Measurements from ENCODE around the gene UGT8. TPM values are rescaled to one million over a fixed set of nuclear protein-coding genes. Genes with fewer than 3 reads are reported as not detected.
"Not testable (repeated sequence)": the region's sequence is repeated elsewhere in the genome, so short reads cannot be mapped to it uniquely, and the experiment has no call there.

Gene UGT8
- total and polyA plus RNA-seq, 9 donors, result 0.04 to 4.5 (median 0.60) TPM; not detected in 2

GRCh38 chr4:114613560-114613959 is 15.0 kb downstream of the UGT8 start:
- TF ChIP-seq EP300 (IDR thresholded peaks at IDR 0.05) (no peak), POLR2A (IDR thresholded peaks at IDR 0.05) (no peak)
- TF ChIP-seq, protein P1, sequence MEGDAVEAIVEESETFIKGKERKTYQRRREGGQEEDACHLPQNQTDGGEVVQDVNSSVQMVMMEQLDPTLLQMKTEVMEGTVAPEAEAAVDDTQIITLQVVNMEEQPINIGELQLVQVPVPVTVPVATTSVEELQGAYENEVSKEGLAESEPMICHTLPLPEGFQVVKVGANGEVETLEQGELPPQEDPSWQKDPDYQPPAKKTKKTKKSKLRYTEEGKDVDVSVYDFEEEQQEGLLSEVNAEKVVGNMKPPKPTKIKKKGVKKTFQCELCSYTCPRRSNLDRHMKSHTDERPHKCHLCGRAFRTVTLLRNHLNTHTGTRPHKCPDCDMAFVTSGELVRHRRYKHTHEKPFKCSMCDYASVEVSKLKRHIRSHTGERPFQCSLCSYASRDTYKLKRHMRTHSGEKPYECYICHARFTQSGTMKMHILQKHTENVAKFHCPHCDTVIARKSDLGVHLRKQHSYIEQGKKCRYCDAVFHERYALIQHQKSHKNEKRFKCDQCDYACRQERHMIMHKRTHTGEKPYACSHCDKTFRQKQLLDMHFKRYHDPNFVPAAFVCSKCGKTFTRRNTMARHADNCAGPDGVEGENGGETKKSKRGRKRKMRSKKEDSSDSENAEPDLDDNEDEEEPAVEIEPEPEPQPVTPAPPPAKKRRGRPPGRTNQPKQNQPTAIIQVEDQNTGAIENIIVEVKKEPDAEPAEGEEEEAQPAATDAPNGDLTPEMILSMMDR (IDR thresholded peaks at IDR 0.05), result no peak
- Histone ChIP-seq H3K4me1 (ENCODE audit: insufficient read depth) (no peaks in the 10 kb centered on the region), H3K27me3 (no peaks in the 10 kb centered on the region), H3K9me3 (no peaks in the 10 kb centered on the region), H3K4me3 (no peak overlapping the region), H3K36me3 (no peaks in the 10 kb centered on the region), H3K27ac (no peak overlapping the region)
- no peak for DNase-seq
- intact Hi-C loops (cut with DNase I), result no loop called here
- 62 to 75% (median 73%) methylated on average over 4 of the region's 4 CpGs for WGBS, 3 donors

DNA sequence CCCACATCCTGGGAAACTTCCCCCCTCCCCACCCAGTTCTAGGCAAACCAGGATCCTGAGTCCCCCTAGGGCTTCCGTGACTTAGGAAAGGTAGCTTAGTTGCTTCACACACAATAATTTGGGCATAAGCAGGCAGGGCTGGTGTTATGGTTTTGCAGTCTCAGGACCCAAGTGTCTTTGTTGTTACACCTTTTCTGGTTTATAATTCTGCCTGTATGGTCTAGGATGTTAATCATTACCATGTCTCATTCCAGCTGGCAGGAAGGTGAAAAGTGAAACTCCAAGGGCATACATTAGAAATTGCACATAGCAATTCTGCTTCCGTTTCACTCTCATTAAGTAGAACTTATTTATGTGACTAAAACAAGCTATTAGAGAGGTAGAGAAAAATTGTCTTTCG is 16.8 kb downstream of the UGT8 start:
- 41 to 49% (median 41%) methylated on average over 3 of the region's 3 CpGs for WGBS, 3 donors
- Histone ChIP-seq H3K27me3 (no peaks in the 10 kb centered on the region), H3K27ac (no peak overlapping the region), H3K9me3 (no peaks in the 10 kb centered on the region), H3K36me3 (no peaks in the 10 kb centered on the region), H3K4me3 (no peak overlapping the region), H3K4me1 (ENCODE audit: insufficient read depth) (no peaks in the 10 kb centered on the region)
- DNase-seq, result no peak
- intact Hi-C loops (cut with DNase I), result no loop called here
- no peak for TF ChIP-seq EP300 (IDR thresholded peaks at IDR 0.05)
- TF ChIP-seq, protein P1 (IDR thresholded peaks at IDR 0.05), result no peak
- TF ChIP-seq POLR2A (IDR thresholded peaks at IDR 0.05), result no peak

DNA sequence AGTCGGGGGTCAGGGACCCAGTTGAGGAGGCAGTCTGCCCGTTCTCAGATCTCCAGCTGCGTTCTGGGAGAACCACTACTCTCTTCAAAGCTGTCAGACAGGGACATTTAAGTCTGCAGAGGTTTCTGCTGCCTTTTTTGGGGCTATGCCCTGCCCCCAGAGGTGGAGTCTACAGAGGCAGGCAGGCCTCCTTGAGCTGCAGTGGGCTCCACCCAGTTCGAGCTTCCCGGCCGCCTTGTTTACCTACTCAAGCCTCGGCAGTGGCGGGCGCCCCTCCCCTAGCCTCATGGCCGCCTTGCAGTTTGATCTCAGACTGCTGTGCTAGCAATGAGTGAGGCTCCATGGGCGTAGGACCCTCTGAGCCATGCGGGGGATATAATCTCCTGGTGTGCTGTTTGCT is 17.4 kb downstream of the UGT8 start:
- H3K9me3 ChIP-seq; H3K27me3 ChIP-seq; DNase-seq; H3K36me3 ChIP-seq; H3K27ac ChIP-seq; H3K4me3 ChIP-seq; intact Hi-C loops (cut with DNase I); H3K4me1 ChIP-seq (ENCODE audit: insufficient read depth): not testable (repeated sequence)
- WGBS, 3 donors, result 86 to 94% (median 90%) methylated on average over 12 of the region's 12 CpGs

DNA sequence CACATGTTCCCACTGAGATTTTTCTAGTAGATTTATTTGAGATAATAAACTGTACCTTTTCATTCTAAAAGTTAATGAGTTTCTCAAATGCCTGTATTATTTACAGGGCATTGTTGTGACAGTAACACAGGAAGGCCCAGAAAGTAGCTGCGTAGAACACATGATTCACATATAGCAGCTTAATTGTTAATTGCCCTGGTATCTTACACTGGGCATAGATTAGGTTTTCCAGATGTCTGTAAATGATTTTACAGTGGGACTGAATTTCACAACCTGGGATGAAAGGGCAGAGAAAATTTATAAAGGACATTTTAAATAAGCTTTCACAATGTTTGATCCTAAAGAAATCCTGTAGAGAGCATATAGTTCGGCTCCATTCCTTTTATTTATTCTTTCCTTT is 27.6 kb downstream of the UGT8 start:
- 90 to 93% (median 93%) methylated on average over 2 of the region's 2 CpGs for WGBS, 3 donors
- DNase-seq, result no peak
- intact Hi-C loops (cut with DNase I), result no loop called here
- no peak for TF ChIP-seq POLR2A (IDR thresholded peaks at IDR 0.05)
- no peak for TF ChIP-seq EP300 (IDR thresholded peaks at IDR 0.05)
- TF ChIP-seq, protein P1 (IDR thresholded peaks at IDR 0.05), result no peak
- Histone ChIP-seq H3K4me3 (no peak overlapping the region), H3K4me1 (ENCODE audit: insufficient read depth) (no peaks in the 10 kb centered on the region), H3K27me3 (no peaks in the 10 kb centered on the region), H3K9me3 (no peaks in the 10 kb centered on the region), H3K36me3 (no peaks in the 10 kb centered on the region), H3K27ac (no peak overlapping the region)

GRCh38 chr4:114636192-114636935 is 37.8 kb downstream of the UGT8 start:
- Histone ChIP-seq H3K4me1 (ENCODE audit: insufficient read depth) (no peaks in the 10 kb centered on the region), H3K36me3 (no peaks in the 10 kb centered on the region), H3K9me3 (no peaks in the 10 kb centered on the region), H3K27me3 (no peaks in the 10 kb centered on the region), H3K4me3 (no peak overlapping the region), H3K27ac (no peak overlapping the region)
- TF ChIP-seq, protein P1 (IDR thresholded peaks at IDR 0.05), result no peak
- TF ChIP-seq POLR2A (IDR thresholded peaks at IDR 0.05), result no peak
- no peak for TF ChIP-seq EP300 (IDR thresholded peaks at IDR 0.05)
- intact Hi-C loops (cut with DNase I), result no loop called here
- DNase-seq, result no peak
- WGBS, 3 donors, result 88 to 92% (median 89%) methylated on average over 5 of the region's 5 CpGs

Measured in ovary (tissue), 9 donors.